SK-N-SH (cell line): ENCODE data around the gene MPPE1. TPM values are rescaled to one million over a fixed set of nuclear protein-coding genes. Genes with fewer than 3 reads are reported as not detected.

Source experiments
- CTCF ChIA-PET: fragments of 300-600, 350-600 bp; formaldehyde crosslinking; extraction: SDS; loops from one replicate; lab custom pipeline; 2021; lab: Yijun Ruan, JAX
- POLR2A ChIA-PET: fragments of 350-600 bp; sonication (Branson Sonifier 250); formaldehyde crosslinking; extraction: SDS; loops from one replicate; lab custom pipeline; 2020; ENCODE audit warnings: antibody characterized with exemption, inconsistent platforms; lab: Yijun Ruan, JAX
- DNase-seq: peaks from one replicate; pipeline ENCODE4 v3.0.0; 2012
- H2AFZ ChIP-seq: fragments of 200-600 bp; sonication (generic); 2 replicates; pipeline ENCODE4 v1.8.1; 2016; ENCODE audit warnings: antibody characterized with exemption, mild to moderate bottlenecking, low read depth
- H3F3A ChIP-seq: fragments of 200-600 bp; sonication (generic); replicated peaks from 2 replicates; pipeline ENCODE3; 2016; ENCODE audit warnings: antibody characterized with exemption, mild to moderate bottlenecking; ENCODE audit not compliant: insufficient read depth
- H3K27ac ChIP-seq, 2 experiments: fragments of 200-500 bp in 1 of 2; fragments of 200-600 bp in 1 of 2; sonication (Bioruptor generic) in 1 of 2; sonication (generic), shearing (Covaris generic) in 1 of 2; 2 replicates each; pipeline versions ENCODE4 v1.5.1 to v1.6.1; 2014 to 2016; ENCODE audit warnings: low read depth in 2 of 2, inconsistent platforms in 1 of 2, low read length in 1 of 2, mild to moderate bottlenecking in 1 of 2, mixed read lengths in 1 of 2
- H3K27me3 ChIP-seq: fragments of 200-600 bp; sonication (generic), shearing (Covaris generic); 2 replicates; pipeline ENCODE4 v1.6.1; 2016; ENCODE audit warnings: mixed run types; ENCODE audit not compliant: insufficient read depth
- H3K36me3 ChIP-seq, 2 experiments: fragments of 200-500 bp in 1 of 2; fragments of 200-600 bp in 1 of 2; sonication (Bioruptor generic) in 1 of 2; sonication (generic) in 1 of 2; replicated peaks in 1 of 2; 2 replicates each; pipeline versions ENCODE3 to v1.5.1; 2014 to 2016; ENCODE audit warnings: low read length in 1 of 2, mild to moderate bottlenecking in 1 of 2; ENCODE audit not compliant: insufficient read depth in 2 of 2, control insufficient read depth in 1 of 2
- H3K4me1 ChIP-seq, 2 experiments: fragments of 200-500 bp in 1 of 2; fragments of 200-600 bp in 1 of 2; sonication (Bioruptor generic) in 1 of 2; sonication (generic), shearing (Covaris generic) in 1 of 2; 2 replicates each; pipeline versions ENCODE4 v1.5.1 to v1.6.1; 2014 to 2016; ENCODE audit warnings: low read depth in 1 of 2, low read length in 1 of 2, mixed run types in 1 of 2; ENCODE audit not compliant: insufficient read depth in 2 of 2, control insufficient read depth in 1 of 2
- H3K4me2 ChIP-seq: fragments of 200-600 bp; sonication (generic), shearing (Covaris generic); 2 replicates; pipeline ENCODE4 v1.6.1; 2017; ENCODE audit warnings: mixed run types
- H3K4me3 ChIP-seq, 2 experiments: fragments of 200-500 bp in 1 of 2; fragments of 200-600 bp in 1 of 2; sonication (Bioruptor generic) in 1 of 2; sonication (generic), shearing (Covaris generic) in 1 of 2; 2 replicates each; pipeline versions ENCODE4 v1.5.1 to v1.8.1; 2014 to 2016; ENCODE audit warnings: low read depth in 2 of 2, inconsistent platforms in 1 of 2, low read length in 1 of 2, mild to moderate bottlenecking in 1 of 2, mixed read lengths in 1 of 2, moderate library complexity in 1 of 2
- H3K79me2 ChIP-seq: fragments of 200-600 bp; sonication (generic); 2 replicates; pipeline ENCODE4 v1.8.1; 2017; ENCODE audit warnings: mild to moderate bottlenecking; ENCODE audit not compliant: insufficient read depth
- H3K9ac ChIP-seq: fragments of 200-600 bp; sonication (generic); 2 replicates; pipeline ENCODE4 v1.6.1; 2017; ENCODE audit warnings: mixed run types
- H3K9me2 ChIP-seq: fragments of 200-600 bp; sonication (generic); 2 replicates; pipeline ENCODE4 v1.6.1; 2017; ENCODE audit warnings: mixed run types
- H3K9me3 ChIP-seq: fragments of 200-600 bp; sonication (generic); 2 replicates; pipeline ENCODE4 v1.6.1; 2017; ENCODE audit warnings: mixed run types, mild to moderate bottlenecking, moderate library complexity
- H4K20me1 ChIP-seq: fragments of 200-600 bp; sonication (generic); 2 replicates; pipeline ENCODE4 v1.6.1; 2017; ENCODE audit warnings: mild to moderate bottlenecking, mixed run types; ENCODE audit not compliant: insufficient read depth
- CHD2 ChIP-seq: fragments of 150-350 bp; IDR thresholded peaks from 2 replicates; pipeline ENCODE4 v1.6.1; 2018; ENCODE audit warnings: low read length; ENCODE audit not compliant: partially characterized antibody
- ELF1 ChIP-seq: IDR thresholded peaks from 2 replicates; pipeline ENCODE4 v1.4.0; 2012
- EP300 ChIP-seq, 2 experiments: IDR thresholded peaks; 2 replicates each; pipeline versions ENCODE4 v1.4.0 to v1.6.1; 2012; ENCODE audit warnings: borderline replicate concordance in 1 of 2, low read depth in 1 of 2, low read length in 1 of 2
- EZH2phosphoT487 ChIP-seq: fragments of 200-600 bp; sonication (generic); IDR thresholded peaks from 2 replicates; pipeline ENCODE4 v1.6.1; 2017; ENCODE audit warnings: low read depth, mixed run types, mild to moderate bottlenecking, antibody characterized with exemption, moderate library complexity, borderline replicate concordance
- FOSL2 ChIP-seq: IDR thresholded peaks from 2 replicates; pipeline ENCODE4 v1.4.0; 2012; ENCODE audit warnings: low read depth, mild to moderate bottlenecking, moderate library complexity, borderline replicate concordance
- FOXJ3 ChIP-seq: sonication (generic); formaldehyde crosslinking; IDR thresholded peaks from 2 replicates; pipeline ENCODE4 v1.5.1; 2020; ENCODE audit warnings: mild to moderate bottlenecking, missing genetic modification reagents
- FOXM1 ChIP-seq: IDR thresholded peaks from 2 replicates; pipeline ENCODE4 v1.4.0; 2012; ENCODE audit warnings: low read depth, mild to moderate bottlenecking
- GABPA ChIP-seq: IDR thresholded peaks from 2 replicates; pipeline ENCODE4 v1.4.0; 2012; ENCODE audit warnings: low read depth, mild to moderate bottlenecking
- GATA2 ChIP-seq: sonication (generic); formaldehyde crosslinking; IDR thresholded peaks from 2 replicates; pipeline ENCODE4 v1.5.0; 2020; ENCODE audit warnings: mild to moderate bottlenecking, missing genetic modification reagents
- MAX ChIP-seq: IDR thresholded peaks from 2 replicates; pipeline ENCODE4 v1.4.0; 2012; ENCODE audit warnings: low read depth
- NFIC ChIP-seq: IDR thresholded peaks from 2 replicates; pipeline ENCODE4 v1.4.0; 2012; ENCODE audit warnings: borderline replicate concordance
- NRF1 ChIP-seq: IDR thresholded peaks from 2 replicates; pipeline ENCODE4 v1.6.1; 2012; ENCODE audit warnings: low read depth, mild to moderate bottlenecking, low read length
- POLR2AphosphoS5 ChIP-seq: IDR thresholded peaks from 2 replicates; pipeline ENCODE4 v1.6.1; 2012; ENCODE audit warnings: low read depth, low read length
- RAD21 ChIP-seq: IDR thresholded peaks from 2 replicates; pipeline ENCODE4 v1.6.1; 2012; ENCODE audit warnings: mild to moderate bottlenecking, low read length
- RCOR1 ChIP-seq: fragments of 150-350 bp; IDR thresholded peaks from 2 replicates; pipeline ENCODE4 v1.6.1; 2017; ENCODE audit warnings: antibody characterized with exemption, low read length
- REST ChIP-seq: IDR thresholded peaks from 2 replicates; pipeline ENCODE4 v1.6.1; 2012; ENCODE audit warnings: mild to moderate bottlenecking, low read depth, low read length, moderate library complexity
- RFX5 ChIP-seq: IDR thresholded peaks from 2 replicates; pipeline ENCODE4 v1.6.1; 2012; ENCODE audit warnings: mild to moderate bottlenecking, improper control_type of control experiment, low read length
- RXRA ChIP-seq: IDR thresholded peaks from 2 replicates; pipeline ENCODE4 v1.4.0; 2012; ENCODE audit warnings: low read depth, mild to moderate bottlenecking, borderline replicate concordance
- SIN3A ChIP-seq: IDR thresholded peaks from 2 replicates; pipeline ENCODE4 v1.6.1; 2012; ENCODE audit warnings: low read depth, mild to moderate bottlenecking, low read length, moderate library complexity, borderline replicate concordance
- SMC3 ChIP-seq: IDR thresholded peaks from 2 replicates; pipeline ENCODE4 v1.6.1; 2012; ENCODE audit warnings: low read depth, low read length, improper control_type of control experiment
- TCF12 ChIP-seq: IDR thresholded peaks from 2 replicates; pipeline ENCODE4 v1.4.0; 2012
- USF2 ChIP-seq: fragments of 150-350 bp; IDR thresholded peaks from 2 replicates; pipeline ENCODE4 v1.6.1; 2017; ENCODE audit warnings: antibody characterized with exemption, low read length, low read depth, borderline replicate concordance
- YY1 ChIP-seq: IDR thresholded peaks from 2 replicates; pipeline ENCODE4 v1.4.0; 2012; ENCODE audit warnings: low read depth, mild to moderate bottlenecking
- WGBS: methylation state at CpG from one replicate; pipeline ENCODE4 v1.1.6; 2017; ENCODE audit warnings: low lambda C conversion rate; 5-methylcytosine and 5-hydroxymethylcytosine counted together
- polyA plus RNA-seq, 3 experiments: library from polyadenylated mRNA; depleted of rRNA; stranded (reverse); fragments of >200 nt; gene quantifications; 2 replicates each; pipeline ENCODE4 v1.2.3, GENCODE V29; 2012
- TF ChIP-seq, protein P1 (sequence below): IDR thresholded peaks from 2 replicates; pipeline ENCODE4 v1.4.0; 2012; ENCODE audit warnings: low read depth, borderline replicate concordance

The MPPE1 gene
- polyA plus RNA-seq, 1 of the 3 experiments (the other 2 are of a cell fraction): 13.2 TPM

DNA sequence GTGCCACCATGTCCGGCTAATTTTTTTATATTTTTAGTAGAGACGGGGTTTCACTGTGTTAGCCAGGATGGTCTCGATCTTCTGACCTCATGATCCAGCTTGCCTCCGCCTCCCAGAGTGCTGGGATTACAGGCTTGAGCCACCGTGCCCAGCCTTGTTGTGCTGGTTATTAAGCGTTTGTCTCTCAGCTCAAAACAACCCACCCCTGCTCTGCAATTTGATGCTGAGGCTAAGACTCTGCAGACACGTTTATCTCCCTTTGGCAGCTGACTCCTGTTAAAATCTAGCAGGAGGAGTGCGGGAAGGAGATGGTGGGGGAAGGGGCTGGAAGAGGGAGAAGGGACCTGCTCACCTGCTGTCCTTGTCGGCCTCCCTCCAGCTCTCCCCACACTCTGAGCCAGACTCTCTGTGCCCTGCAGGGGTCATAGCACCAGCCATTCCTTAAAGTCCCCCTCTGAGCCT is 43.3 kb upstream of the MPPE1 start:
- CTCF ChIA-PET: interaction anchor here (5.5 to 6.4 kb wide), 2 partner anchors 13 to 87 kb away, joined by 28 to 41 read pairs; no protein-coding TSS in a partner anchor

GRCh38 chr18:11950824-11951223 is 42.7 kb upstream of the MPPE1 start:
- 35% methylated on average over 5 of the region's 5 CpGs for WGBS
- Histone ChIP-seq H3K9me3 (no peaks in the 10 kb centered on the region), H3K4me1 (no peaks in the 10 kb centered on the region), H3K36me3 (no peaks in the 10 kb centered on the region), H3F3A (no peaks in the 10 kb centered on the region), H3K27ac (no peak overlapping the region), H3K4me3 (no peak overlapping the region), H3K27me3 (no peaks in the 10 kb centered on the region; the same call in 1 of the 2 replicates), H4K20me1 (no peaks in the 10 kb centered on the region), H3K9me2 (no peaks in the 10 kb centered on the region), H3K9ac (no peak overlapping the region), H3K79me2 (no peaks in the 10 kb centered on the region), H2AFZ (no peak overlapping the region), H3K4me2 (no peak overlapping the region)
- DNase-seq: no peak
- ChIA-PET CTCF (interaction anchor here (1.2 to 6.4 kb wide), 4 partner anchors 13 to 88 kb away, joined by 3 to 41 read pairs (median 16); no protein-coding TSS in a partner anchor), POLR2A (no interaction called here)
- TF ChIP-seq TCF12: no peak
- TF ChIP-seq FOXM1: no peak
- TF ChIP-seq EP300 (IDR thresholded peaks at IDR 0.05; ENCODE audit: borderline replicate concordance in 1 of 2, low read depth in 1 of 2, low read length in 1 of 2): no peak
- TF ChIP-seq SIN3A: no peak
- no peak for TF ChIP-seq RCOR1
- no peak for TF ChIP-seq SMC3
- no peak for TF ChIP-seq NRF1
- TF ChIP-seq USF2: no peak
- TF ChIP-seq RAD21: no peak
- TF ChIP-seq FOSL2: no peak
- TF ChIP-seq REST: no peak
- no peak for TF ChIP-seq GABPA
- TF ChIP-seq ELF1: no peak
- TF ChIP-seq, protein P1, sequence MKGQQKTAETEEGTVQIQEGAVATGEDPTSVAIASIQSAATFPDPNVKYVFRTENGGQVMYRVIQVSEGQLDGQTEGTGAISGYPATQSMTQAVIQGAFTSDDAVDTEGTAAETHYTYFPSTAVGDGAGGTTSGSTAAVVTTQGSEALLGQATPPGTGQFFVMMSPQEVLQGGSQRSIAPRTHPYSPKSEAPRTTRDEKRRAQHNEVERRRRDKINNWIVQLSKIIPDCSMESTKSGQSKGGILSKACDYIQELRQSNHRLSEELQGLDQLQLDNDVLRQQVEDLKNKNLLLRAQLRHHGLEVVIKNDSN: no peak
- no peak for TF ChIP-seq MAX
- TF ChIP-seq GATA2 (CRISPR knock-in tag): no peak
- no peak for TF ChIP-seq RFX5
- TF ChIP-seq NFIC: no peak

More for the DNA sequence above, 43.3 kb upstream of the MPPE1 start:
- TF ChIP-seq GATA2 (CRISPR knock-in tag) (no peak), SIN3A (no peak), RXRA (no peak), CHD2 (no peak), RCOR1 (no peak), POLR2AphosphoS5 (no peak), YY1 (no peak), MAX (no peak), FOXM1 (no peak), ELF1 (no peak), GABPA (no peak), TCF12 (no peak), FOSL2 (no peak), FOXJ3 (no peak), EZH2phosphoT487 (no peak)
- TF ChIP-seq, all 33 proteins: peak for 0
- Histone ChIP-seq H3K4me3 (no peak overlapping the region), H3K27me3 (no peaks in the 10 kb centered on the region; the same call in 1 of the 2 replicates), H2AFZ (no peak overlapping the region), H3K4me2 (no peak overlapping the region), H3F3A (no peaks in the 10 kb centered on the region), H3K4me1 (no peaks in the 10 kb centered on the region), H3K9me2 (no peaks in the 10 kb centered on the region), H3K9ac (no peak overlapping the region), H3K27ac (no peak overlapping the region), H3K9me3 (no peaks in the 10 kb centered on the region), H4K20me1 (no peaks in the 10 kb centered on the region), H3K36me3 (no peaks in the 10 kb centered on the region), H3K79me2 (no peaks in the 10 kb centered on the region)
- no peak for DNase-seq
- WGBS: 38% methylated on average over 9 of the region's 9 CpGs
- POLR2A ChIA-PET: no interaction called here
